Suprapubic skin (tissue), 4 donors: Measurements from ENCODE around the gene ACADL.

Source experiments
- POLR2A ChIP-seq, 2 donors: fragments of 450-650 bp; IDR thresholded peaks; one replicate each; pipeline ENCODE4 v1.6.1; 2017; ENCODE audit warnings: antibody characterized with exemption in 2 of 2, mild to moderate bottlenecking in 2 of 2, moderate library complexity in 2 of 2
- POLR2AphosphoS5 ChIP-seq, 3 donors: sonication (generic); formaldehyde crosslinking; IDR thresholded peaks; one replicate each; pipeline ENCODE4 v1.6.1; 2017; ENCODE audit warnings: antibody characterized with exemption in 3 of 3
- TF ChIP-seq, protein P1 (sequence below), 2 donors: fragments of 200-600 bp in 1 of 2; fragments of 450-650 bp in 1 of 2; sonication (generic) in 1 of 2; IDR thresholded peaks; one replicate each; pipeline ENCODE4 v1.5.1; 2016 to 2019; ENCODE audit warnings: antibody characterized with exemption in 2 of 2, mild to moderate bottlenecking in 1 of 2, moderate library complexity in 1 of 2

DNA sequence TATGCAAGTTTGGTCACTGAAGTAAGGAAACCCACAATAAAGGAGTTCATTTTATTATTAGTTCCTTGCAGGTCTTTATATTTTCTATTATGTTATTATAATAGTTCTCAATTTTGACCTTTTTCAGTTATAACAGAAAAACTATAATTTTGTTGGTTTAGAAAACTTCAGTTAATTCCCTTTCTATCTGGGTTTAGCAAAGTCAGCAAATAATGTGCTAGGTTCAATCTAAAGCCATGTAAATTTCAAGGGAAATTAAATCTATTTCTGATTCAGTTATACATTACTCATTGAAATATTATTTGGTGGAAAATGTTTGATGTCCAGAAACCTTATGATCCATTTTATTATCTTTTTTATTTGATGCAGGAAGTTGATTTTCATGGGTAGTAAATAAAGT, 46.1 kb upstream of the ACADL start:
- TF ChIP-seq, protein P1, sequence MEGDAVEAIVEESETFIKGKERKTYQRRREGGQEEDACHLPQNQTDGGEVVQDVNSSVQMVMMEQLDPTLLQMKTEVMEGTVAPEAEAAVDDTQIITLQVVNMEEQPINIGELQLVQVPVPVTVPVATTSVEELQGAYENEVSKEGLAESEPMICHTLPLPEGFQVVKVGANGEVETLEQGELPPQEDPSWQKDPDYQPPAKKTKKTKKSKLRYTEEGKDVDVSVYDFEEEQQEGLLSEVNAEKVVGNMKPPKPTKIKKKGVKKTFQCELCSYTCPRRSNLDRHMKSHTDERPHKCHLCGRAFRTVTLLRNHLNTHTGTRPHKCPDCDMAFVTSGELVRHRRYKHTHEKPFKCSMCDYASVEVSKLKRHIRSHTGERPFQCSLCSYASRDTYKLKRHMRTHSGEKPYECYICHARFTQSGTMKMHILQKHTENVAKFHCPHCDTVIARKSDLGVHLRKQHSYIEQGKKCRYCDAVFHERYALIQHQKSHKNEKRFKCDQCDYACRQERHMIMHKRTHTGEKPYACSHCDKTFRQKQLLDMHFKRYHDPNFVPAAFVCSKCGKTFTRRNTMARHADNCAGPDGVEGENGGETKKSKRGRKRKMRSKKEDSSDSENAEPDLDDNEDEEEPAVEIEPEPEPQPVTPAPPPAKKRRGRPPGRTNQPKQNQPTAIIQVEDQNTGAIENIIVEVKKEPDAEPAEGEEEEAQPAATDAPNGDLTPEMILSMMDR (IDR thresholded peaks at IDR 0.05): no peak
- TF ChIP-seq POLR2A (IDR thresholded peaks at IDR 0.05): no peak
- no peak for TF ChIP-seq POLR2AphosphoS5 (IDR thresholded peaks at IDR 0.05)
